Activated T-cell treated with anti-CD3 and anti-CD28 coated beads for 1 hour (primary cell): ENCODE results near the gene SMARCA4.

Experiments used
- DNase-seq: peaks from one replicate; pipeline ENCODE4 v3.0.0-alpha.2; 2020; ENCODE audit warnings: low read depth

SMARCA4 gene

GRCh38 chr19:11033763-11034162 lies 72.9 kb downstream of the SMARCA4 start:
- DNase-seq, result no peak

- no peak for DNase-seq
Measured at GRCh38 chr19:11034449-11035213, 73.8 kb downstream of the SMARCA4 start.

- peak; percentile 92 for DNase-seq
Measured at GRCh38 chr19:11035441-11036377, 74.9 kb downstream of the SMARCA4 start.

GRCh38 chr19:11038511-11038910 lies 77.7 kb downstream of the SMARCA4 start:
- DNase-seq, result no peak

GRCh38 chr19:11041194-11041593 lies 80.4 kb downstream of the SMARCA4 start:
- no peak for DNase-seq

- DNase-seq, result no peak
Measured at GRCh38 chr19:11041966-11042627, 81.3 kb downstream of the SMARCA4 start.

DNA sequence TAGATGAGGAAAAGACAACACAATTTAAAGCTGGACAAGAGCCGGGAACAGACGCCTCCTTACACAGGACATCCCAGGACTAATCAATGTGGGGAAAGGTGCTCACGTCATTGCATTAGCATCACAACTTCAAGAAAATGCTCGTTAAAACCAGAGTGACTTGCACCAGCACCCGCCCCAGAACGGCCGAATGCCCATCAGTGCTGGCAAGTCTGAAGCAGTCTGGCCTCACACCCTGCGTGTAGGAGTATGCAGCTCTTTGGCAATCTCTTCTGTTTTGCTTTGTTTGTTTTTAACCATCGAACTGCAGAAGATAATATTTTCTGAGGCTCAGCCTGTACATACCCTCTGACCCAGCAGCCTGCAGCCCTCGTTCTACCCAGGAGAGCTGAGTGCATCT lies 83.6 kb downstream of the SMARCA4 start:
- no peak for DNase-seq

- DNase-seq, result no peak
Measured at GRCh38 chr19:11045536-11045935, 84.7 kb downstream of the SMARCA4 start.

GRCh38 chr19:11046605-11047354 lies 86.0 kb downstream of the SMARCA4 start:
- DNase-seq, result no peak

DNA sequence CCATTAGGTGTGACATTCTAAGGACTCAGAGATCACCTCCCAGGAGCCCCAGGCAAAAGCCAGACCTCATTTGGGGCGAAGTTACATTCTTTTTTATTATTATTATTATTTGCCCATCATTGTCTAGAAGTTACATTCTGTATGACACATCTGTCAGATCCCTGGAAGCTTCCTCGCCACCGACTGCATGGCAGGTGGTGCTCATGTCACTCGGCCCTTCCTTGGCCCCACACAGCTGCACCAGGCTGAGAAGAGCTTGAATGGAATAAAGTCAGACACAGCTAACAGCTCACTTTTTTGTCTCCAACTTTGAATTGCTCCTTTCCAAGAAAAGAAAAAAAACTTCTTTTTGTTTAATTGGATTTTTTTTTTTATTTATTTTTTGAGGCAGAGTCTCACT lies 87.0 kb downstream of the SMARCA4 start:
- DNase-seq, result no peak

- no peak for DNase-seq
Measured at GRCh38 chr19:11050323-11051114, 89.7 kb downstream of the SMARCA4 start.

DNA sequence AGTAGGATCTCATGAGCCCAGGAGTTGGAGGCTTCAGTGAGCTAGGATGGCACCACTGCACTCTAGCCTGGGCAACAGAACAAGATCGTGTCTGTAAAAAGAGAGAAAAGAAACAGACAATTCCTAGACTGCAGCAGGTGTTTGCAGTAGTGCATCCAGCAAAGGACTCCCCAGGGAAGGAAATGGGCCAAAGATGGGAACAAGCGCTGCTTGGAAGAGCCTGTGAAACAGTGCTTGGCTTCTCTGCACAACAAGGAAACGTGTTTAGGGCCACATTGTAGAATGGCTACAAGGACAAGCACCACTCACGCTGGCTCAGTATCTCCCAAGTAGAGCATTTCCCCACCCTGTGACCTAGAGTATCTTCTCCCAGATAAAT lies 93.0 kb downstream of the SMARCA4 start:
- DNase-seq, result no peak

- DNase-seq, result no peak
Measured at GRCh38 chr19:11054200-11054599, 93.4 kb downstream of the SMARCA4 start.

DNA sequence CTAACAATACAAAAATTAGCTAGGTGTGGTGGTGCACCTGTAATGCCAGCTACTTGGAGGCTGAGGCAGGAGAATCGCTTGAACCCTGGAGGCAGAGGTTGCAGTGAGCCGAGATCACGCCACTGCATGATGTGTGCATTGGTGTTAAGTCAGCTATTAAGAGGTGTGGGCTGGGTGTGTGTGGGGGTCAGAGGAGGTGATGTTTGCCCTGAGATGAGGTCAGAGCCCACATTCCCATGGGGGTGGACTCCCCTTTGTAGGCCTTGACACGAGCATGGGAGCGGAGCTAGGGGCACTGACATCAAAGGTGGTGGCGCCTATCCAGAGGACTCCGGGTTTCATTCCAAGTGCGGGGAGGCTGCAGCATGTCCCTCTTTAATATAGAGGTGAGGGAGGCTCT lies 93.8 kb downstream of the SMARCA4 start:
- DNase-seq, result no peak

DNA sequence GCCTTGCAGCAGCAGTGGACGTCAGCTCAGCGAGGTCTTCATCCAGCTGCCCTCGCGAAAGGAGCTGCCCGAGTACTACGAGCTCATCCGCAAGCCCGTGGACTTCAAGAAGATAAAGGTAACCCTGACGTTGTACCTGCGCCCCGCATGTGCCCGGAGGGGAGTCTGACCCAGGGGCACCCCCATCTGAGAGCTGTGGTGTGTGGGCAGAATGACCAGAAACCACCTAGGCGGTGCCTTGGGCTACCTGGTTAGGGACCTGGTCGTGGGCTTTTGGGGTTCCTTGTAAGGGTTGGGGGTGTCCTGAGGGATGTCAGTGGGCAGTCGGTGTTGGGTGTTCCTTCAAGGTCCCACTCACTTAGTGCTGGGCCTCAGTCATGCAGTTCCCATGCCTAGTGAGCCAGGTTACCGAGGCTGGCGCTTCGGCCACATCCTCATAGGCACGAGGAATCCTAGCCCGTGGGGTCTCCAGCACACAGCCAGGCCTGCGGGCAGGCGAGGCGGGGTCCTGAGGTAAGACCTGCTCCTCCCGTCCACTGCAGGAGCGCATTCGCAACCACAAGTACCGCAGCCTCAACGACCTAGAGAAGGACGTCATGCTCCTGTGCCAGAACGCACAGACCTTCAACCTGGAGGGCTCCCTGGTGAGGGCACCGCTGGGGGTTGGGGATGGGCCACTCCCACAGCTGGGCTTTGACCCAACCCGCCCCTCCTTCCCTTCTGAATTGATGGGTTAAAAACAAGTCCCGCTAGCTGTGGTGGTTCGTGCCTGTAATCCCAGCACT lies 97.6 kb downstream of the SMARCA4 start:
- no peak for DNase-seq

GRCh38 chr19:11059511-11060358 lies 98.9 kb downstream of the SMARCA4 start:
- no peak for DNase-seq

- DNase-seq, result no peak
Measured at GRCh38 chr19:11061952-11062351, 101.1 kb downstream of the SMARCA4 start.

DNA sequence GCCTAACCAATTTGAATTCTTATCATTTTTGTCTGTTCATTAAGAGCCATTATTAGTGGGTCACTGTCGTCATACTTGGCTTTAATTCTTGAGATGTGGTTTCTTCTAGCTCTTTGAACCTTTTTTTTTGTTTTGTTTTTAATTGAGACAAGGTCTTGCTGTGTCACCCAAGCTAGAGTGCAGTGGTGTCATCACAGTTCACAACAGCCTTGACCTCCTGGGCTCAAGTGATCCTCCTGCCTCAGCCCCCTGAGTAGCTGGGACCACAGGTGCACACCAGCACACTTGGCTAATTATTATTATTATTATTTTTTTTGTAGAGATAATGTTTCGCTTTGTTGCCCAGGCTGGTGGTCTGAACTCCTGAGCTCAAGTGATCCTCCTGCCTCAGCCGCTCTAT lies 102.6 kb downstream of the SMARCA4 start:
- no peak for DNase-seq

GRCh38 chr19:11064831-11065303 lies 104.0 kb downstream of the SMARCA4 start:
- no peak for DNase-seq
